Peyer's patch (tissue), 4 donors: ENCODE data around the gene TMEM145. TPM values are rescaled to one million over a fixed set of nuclear protein-coding genes. Genes with fewer than 3 reads are reported as not detected.

Source experiments
- DNase-seq, 3 donors: peaks; one replicate each; pipeline ENCODE4 v3.0.0-alpha.2; 2017 to 2019
- H3K27ac ChIP-seq, 4 donors: fragments of 200-600 bp; sonication (generic); one replicate each; pipeline ENCODE4 v1.5.1; 2016 to 2019
- H3K27me3 ChIP-seq, 2 donors: fragments of 200-600 bp; sonication (generic); one replicate each; pipeline ENCODE4 v1.5.1; 2019
- H3K36me3 ChIP-seq, 3 donors: fragments of 200-600 bp; sonication (generic); one replicate each; pipeline ENCODE4 v1.5.1; 2016 to 2019
- H3K4me1 ChIP-seq, 4 donors: fragments of 200-600 bp; sonication (generic); one replicate each; pipeline ENCODE4 v1.5.1; 2016 to 2019
- H3K4me3 ChIP-seq, 4 donors: fragments of 200-600 bp; sonication (generic); 1 replicate in 3 of 4; 2 replicates in 1 of 4; pipeline ENCODE4 v1.5.1; 2016 to 2019; ENCODE audit warnings: mild to moderate bottlenecking in 1 of 4
- H3K9me3 ChIP-seq, 4 donors: fragments of 200-600 bp; sonication (generic); one replicate each; pipeline ENCODE4 v1.5.1; 2016 to 2019; ENCODE audit warnings: mild to moderate bottlenecking in 1 of 4
- CTCF ChIP-seq, 6 experiments: fragments of 450-650 bp in 4 of 6; fragments of 200-600 bp in 2 of 6; sonication (generic) in 1 of 6; IDR thresholded peaks; one replicate each; pipeline ENCODE4 v1.5.1; 2017 to 2019; ENCODE audit warnings: antibody characterized with exemption in 6 of 6, mild to moderate bottlenecking in 3 of 6, moderate library complexity in 1 of 6
- POLR2A ChIP-seq, 2 donors: fragments of 450-650 bp; IDR thresholded peaks; one replicate each; pipeline ENCODE4 v1.5.1; 2017; ENCODE audit warnings: antibody characterized with exemption in 2 of 2, mild to moderate bottlenecking in 2 of 2, moderate library complexity in 2 of 2
- total RNA-seq, 4 donors: library from RNA; depleted of rRNA; stranded (reverse); fragments of >200 nt; gene quantifications; one replicate each; pipeline ENCODE4 v1.1.0, GENCODE V29; 2016

Gene TMEM145
- total RNA-seq, 4 donors from 2014 or later, result not detected

GRCh38 chr19:42279902-42280814 is 33.0 kb upstream of the TMEM145 start:
- Histone ChIP-seq H3K36me3 (peaks cover 0 to 2% (median 0%) of the 10 kb centered on the region in 3 donors), H3K4me1 (peaks cover 15 to 68% (median 37%) of the 10 kb centered on the region in 4 donors), H3K27ac (peak overlapping the region; percentile 89 to 99 (median 96)), H3K9me3 (no peaks in the 10 kb centered on the region), H3K27me3 (no peaks in the 10 kb centered on the region), H3K4me3 (peak overlapping the region; percentile 64 to 89 (median 83))
- peak; percentile 89 to 95 (median 91) for DNase-seq
- TF ChIP-seq CTCF (IDR thresholded peaks at IDR 0.05) (peak; percentile 90 to 97 (median 92)), POLR2A (IDR thresholded peaks at IDR 0.05) (no peak)

GRCh38 chr19:42280815-42281145 is 32.3 kb upstream of the TMEM145 start:
- H3K9me3 ChIP-seq, result no peaks in the 10 kb centered on the region
- peak overlapping the region; percentile 89 to 99 (median 96) for H3K27ac ChIP-seq
- peaks cover 15 to 71% (median 42%) of the 10 kb centered on the region in 4 donors for H3K4me1 ChIP-seq
- H3K36me3 ChIP-seq, result no peaks in the 10 kb centered on the region
- TF ChIP-seq POLR2A (IDR thresholded peaks at IDR 0.05) (no peak), CTCF (IDR thresholded peaks at IDR 0.05) (no peak)
- DNase-seq, result peak in 1 of 3 donors; percentile 52
- no peaks in the 10 kb centered on the region for H3K27me3 ChIP-seq
- H3K4me3 ChIP-seq, result peak overlapping the region; percentile 64 to 89 (median 83)

- DNase-seq, result peak in 1 of 3 donors; percentile 64
- Histone ChIP-seq H3K9me3 (no peaks in the 10 kb centered on the region), H3K4me1 (peaks cover 15 to 76% (median 46%) of the 10 kb centered on the region in 4 donors), H3K4me3 (peak overlapping the region; percentile 64 to 89 (median 83)), H3K27me3 (no peaks in the 10 kb centered on the region), H3K27ac (peak overlapping the region; percentile 89 to 99 (median 96)), H3K36me3 (no peaks in the 10 kb centered on the region)
- TF ChIP-seq POLR2A (IDR thresholded peaks at IDR 0.05) (no peak), CTCF (IDR thresholded peaks at IDR 0.05) (peak in 1 of 6 experiments; percentile 18)
Measured at GRCh38 chr19:42281146-42281826, 31.8 kb upstream of the TMEM145 start.

- peaks cover 15 to 83% (median 49%) of the 10 kb centered on the region in 4 donors for H3K4me1 ChIP-seq
- no peak for DNase-seq
- no peaks in the 10 kb centered on the region for H3K27me3 ChIP-seq
- TF ChIP-seq CTCF (IDR thresholded peaks at IDR 0.05), result no peak
- TF ChIP-seq POLR2A (IDR thresholded peaks at IDR 0.05), result no peak
- peak overlapping the region; percentile 89 to 99 (median 96) for H3K27ac ChIP-seq
- H3K36me3 ChIP-seq, result peaks cover 0 to 6% (median 0%) of the 10 kb centered on the region in 3 donors
- no peaks in the 10 kb centered on the region for H3K9me3 ChIP-seq
- H3K4me3 ChIP-seq, result no peak overlapping the region
Measured at GRCh38 chr19:42281827-42282762, 31.0 kb upstream of the TMEM145 start.

- no peaks in the 10 kb centered on the region for H3K27me3 ChIP-seq
- peak overlapping the region in 2 of 4 donors; percentile 83 to 89 for H3K4me3 ChIP-seq
- peaks cover 15 to 76% (median 49%) of the 10 kb centered on the region in 4 donors for H3K4me1 ChIP-seq
- peaks cover 0 to 13% (median 0%) of the 10 kb centered on the region in 3 donors for H3K36me3 ChIP-seq
- TF ChIP-seq CTCF (IDR thresholded peaks at IDR 0.05) (no peak), POLR2A (IDR thresholded peaks at IDR 0.05) (no peak)
- no peak for DNase-seq
- H3K27ac ChIP-seq, result peak overlapping the region; percentile 89 to 99 (median 96)
- H3K9me3 ChIP-seq, result no peaks in the 10 kb centered on the region
Measured at GRCh38 chr19:42282819-42283187, 30.3 kb upstream of the TMEM145 start.
